UCSD-AML1 (cell line): Measurements from ENCODE around the gene OTOA.
"Not testable (repeated sequence)": the region's sequence is repeated elsewhere in the genome, so short reads cannot be mapped to it uniquely, and the experiment has no call there.

Source experiments
- DNase-seq: peaks from one replicate; lab custom pipeline; 2025; ENCODE audit not compliant: unreplicated experiment; lab: John Stamatoyannopoulos, UW

OTOA gene

DNA sequence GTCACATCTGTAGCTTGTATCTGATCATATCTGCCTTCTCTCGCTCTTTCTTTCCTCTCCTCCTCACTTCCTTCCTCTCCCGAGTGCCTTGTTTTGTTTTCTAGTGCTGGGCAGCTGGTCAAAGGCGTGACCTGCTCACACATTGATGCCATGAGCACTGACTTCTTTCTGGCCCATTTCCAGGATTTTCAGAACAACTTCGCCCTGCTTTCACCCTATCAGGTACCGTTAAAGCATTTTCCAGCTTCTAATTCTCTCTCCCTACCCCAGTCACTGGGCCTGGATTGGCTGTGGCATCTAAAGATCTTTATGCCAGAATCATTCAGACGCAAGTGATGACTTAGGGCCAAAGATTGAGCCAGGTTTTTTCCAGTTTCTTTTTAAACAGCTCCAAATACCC is 55.5 kb downstream of the OTOA start:
- no peak for DNase-seq

DNA sequence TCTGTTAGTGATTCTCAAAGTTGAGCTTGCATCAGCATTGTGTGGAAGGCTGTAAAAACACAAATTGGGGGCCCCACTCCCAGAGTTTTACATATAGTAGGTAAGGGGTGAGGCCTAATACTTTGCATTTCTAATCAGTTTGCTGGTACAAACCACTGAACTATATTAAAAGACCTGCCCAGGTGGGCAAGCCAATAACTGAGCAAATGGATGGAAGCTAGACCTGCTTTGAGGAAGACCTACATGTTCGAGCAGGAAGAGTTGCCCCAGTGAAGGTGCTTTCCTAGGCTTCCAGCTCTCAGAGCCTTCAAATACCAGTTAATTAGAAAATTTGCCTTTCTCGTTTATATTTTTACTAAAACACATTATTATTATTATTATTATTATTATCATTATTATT is 56.8 kb downstream of the OTOA start:
- no peak for DNase-seq

DNA sequence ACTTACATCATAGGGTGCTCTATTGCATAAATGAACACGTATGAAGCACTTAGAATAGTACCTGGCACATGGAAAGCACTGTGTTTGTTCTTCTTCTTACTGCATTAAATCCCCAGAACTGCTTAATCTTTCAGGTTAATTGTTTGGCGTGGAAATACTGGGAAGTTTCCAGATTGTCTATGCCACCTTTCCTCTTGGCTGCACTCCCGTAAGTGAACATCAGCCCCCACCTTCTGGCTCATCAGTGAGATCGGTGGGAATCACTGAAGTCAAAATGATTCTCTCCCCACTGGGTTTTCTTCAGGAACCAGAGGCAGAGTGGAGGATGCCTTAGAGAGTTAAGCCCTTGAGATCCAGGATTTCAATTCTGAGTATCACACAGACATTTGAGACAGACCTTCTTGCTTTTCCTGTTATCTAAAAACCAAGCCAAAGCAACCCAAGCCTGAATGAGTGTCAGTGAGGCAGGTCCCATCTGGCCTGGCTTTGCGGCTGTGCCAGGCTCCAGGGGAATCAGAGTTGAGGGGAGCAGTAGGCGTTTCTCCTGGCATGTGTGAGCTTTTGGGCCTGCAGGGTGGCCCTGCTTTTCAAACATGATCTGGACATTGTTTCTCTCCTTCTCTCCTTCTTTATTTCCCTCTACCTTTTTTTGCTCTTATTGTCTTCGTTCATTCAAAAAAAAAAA is 59.1 kb downstream of the OTOA start:
- no peak for DNase-seq

DNA sequence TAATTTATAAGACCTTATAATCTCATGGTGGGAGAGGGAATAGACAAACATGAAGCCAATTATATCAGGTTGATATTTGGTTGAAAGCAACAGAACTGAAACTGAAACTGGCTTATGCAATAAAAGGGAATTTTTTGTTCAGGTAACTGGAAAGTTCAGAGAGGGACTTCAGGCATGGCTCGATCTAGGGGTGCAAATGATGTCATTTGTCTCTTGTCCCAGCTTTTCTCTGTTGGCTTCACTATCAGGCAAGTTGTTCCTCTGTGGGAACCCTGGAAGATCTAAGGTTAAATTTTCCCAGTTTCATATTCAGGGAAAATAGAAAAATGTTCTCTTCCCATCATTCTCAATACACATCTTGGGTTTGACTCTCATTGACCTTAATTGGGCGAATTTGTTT is 59.8 kb downstream of the OTOA start:
- DNase-seq: no peak

DNA sequence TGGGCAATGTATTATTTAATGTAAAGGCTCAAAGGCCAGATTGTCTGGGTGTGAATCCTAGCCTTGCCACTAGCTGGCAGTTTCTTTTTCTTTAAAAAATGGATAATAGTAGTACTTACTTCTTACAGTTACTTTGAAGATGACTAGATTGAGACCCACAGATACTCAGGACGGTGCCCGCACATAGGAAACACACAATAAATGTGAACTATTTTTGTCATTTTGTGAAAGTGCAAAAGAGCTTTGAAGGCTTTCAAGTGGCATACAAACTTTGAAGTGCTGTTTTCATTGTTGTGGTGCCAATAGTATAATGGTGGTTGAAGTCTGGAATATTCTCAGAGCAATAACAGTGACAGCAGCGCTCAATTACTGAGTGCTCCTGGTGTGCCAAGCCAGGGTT is 63.6 kb downstream of the OTOA start:
- no peak for DNase-seq

DNA sequence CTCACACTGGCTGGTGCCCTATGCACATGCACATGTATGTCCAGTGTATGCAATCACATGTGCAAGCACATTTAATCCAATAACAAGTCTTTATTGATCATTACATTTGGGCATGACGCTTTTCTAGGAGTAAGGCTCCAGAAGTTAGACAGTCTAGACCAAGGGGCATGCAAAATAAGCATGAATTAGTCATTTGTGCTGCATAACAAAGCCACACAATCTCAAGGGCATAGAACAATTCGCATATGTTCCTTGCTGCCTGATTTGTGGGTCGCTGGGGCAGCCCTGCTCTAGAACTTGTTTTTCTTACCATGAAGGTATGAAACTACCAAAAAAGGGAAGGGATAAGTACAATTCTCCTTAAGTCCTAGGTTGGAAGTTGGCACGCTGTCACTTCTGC is 67.5 kb downstream of the OTOA start:
- DNase-seq: not testable (repeated sequence)

DNA sequence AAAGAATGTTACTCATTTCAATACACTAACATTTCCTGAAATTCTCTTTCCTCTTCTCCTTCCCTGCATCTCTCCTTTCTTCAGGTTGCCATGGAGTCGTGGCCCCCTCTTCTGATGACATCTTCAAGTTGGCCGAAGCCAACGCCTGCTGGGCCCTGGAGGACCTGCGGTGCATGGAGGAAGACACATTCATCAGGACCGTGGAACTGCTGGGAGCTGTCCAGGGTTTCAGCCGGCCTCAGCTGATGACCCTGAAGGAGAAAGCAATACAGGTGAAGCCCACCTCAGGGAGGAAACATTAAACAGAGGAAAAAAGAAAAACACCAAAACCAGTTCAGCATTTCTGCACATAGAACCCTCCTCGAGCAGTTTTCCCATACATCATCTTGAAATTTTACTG is 76.9 kb downstream of the OTOA start:
- not testable (repeated sequence) for DNase-seq

DNA sequence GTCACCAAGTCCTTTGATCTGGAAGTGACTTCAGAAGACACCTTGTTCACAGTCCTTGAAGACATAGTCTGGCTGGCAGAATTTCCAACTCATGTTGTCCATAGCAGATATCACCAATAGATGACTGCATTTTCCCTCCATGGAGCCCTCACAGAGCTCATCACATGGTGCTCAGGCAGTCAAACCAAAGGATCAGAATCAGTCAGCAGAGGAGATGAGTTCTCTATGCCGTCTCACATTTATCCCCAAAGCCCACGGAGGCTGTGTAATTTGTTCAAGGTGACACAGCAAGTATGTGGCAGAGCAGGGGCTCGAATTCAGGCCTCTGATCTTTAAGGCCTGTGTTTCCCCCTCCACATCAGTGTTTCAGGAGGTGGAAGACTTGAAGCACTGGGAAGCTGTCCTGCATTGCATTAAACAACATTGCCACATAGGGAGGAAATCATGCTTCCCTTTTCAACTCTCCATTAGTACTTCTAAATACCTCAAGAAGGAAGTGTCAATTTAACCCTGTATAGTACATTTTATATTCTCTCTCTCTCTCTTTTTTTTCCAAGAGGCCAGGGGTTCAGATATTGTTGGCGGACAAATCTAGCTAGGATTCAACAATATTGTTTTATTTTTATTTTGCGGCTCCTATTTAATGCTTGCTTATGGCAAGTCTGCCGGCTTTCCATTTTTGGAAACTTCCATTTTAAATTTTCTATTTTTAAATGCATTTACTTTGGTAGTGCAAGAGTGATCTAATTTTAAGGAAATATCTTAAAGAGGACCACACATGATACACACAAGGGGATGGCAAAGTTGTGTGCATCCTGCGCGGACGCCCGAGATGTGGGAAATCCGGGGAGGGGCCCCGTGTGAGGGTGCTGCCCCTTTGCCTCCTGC is 92.7 kb downstream of the OTOA start:
- not testable (repeated sequence) for DNase-seq

DNA sequence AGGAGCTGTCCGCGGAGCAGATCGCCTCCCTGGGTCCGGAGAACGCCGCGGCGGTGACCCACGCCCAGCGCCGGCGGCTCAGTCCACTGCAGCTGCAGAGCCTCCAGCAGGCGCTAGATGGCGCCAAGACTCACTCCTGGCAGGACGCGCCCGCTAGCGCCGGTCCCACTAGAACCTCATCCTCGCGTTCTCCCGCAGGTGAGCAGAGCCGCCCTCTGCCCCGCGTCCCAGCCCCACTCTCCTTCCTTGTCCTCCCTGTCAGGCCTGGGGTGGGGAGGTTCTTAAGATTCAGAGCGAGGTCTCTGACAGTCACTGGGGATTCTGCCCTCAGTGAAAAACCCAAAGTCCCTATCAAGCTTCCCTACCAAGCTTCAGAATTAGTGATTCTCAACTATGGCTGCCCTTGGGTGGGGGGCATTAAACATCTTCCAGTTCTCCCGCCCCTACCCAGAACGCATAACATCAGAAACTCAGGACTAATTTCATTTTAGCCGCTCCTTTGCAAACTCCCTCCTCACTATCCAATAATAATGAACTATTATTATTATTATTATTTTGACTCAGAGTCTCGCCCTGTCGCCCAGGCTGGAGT is 93.4 kb downstream of the OTOA start:
- DNase-seq: not testable (repeated sequence)

DNA sequence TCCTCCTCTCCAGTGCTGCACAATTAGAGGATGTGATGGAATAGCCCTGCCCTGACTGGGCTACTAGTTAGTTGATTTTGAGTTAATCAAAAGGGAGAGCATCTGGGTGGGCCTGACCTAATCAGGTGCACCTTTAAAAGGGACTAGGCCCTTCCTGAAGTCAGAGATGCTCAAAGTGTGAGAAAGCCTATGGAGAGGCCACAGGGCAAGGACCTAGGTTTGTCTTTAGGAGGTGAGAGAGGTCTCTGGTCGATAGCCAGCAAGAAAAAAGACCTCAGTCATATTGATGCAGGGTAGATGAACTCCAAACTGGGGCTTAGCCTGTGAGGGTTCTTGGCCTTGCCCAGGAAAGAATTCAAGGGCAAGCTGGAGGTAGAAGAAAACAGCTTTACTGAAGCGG is 104.5 kb downstream of the OTOA start:
- not testable (repeated sequence) for DNase-seq

DNA sequence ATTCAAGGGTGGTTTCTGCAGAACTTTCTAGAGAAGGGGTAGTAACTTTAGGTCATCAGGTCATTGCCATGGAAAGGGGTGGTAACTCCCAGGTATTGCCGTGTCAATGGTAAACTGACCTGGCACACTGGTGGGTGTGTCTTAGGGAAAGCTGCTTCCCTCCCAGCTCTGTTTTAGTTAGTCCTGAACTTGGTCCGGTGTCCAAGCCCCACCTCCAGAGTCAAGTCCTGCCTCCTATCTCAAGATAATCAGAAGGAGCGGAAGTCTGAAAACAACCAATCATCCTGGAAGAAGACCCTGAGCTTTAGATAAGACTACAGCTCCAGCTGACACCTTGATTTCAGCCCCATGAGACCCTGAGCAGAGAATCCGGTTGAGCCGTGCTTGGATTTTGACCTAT is 105.0 kb downstream of the OTOA start:
- DNase-seq: not testable (repeated sequence)

DNA sequence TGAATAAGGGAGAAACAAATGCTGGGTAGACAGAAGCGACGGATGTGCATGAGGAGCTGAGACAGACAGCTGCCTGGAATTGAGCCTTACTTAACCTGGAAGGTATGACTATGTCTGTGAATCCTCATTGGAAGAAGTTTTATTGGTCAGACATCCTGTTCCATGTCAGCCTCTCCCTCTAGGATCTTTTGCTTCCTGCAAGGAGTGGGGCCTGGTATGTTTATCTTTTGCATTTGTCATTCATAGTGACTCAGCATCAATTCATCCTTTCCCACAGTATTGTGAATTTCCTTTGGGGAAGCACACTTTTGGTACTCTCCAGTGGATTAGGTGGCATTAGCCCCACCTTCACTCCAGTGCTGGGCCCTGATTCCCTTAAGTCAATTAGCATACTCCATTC is 105.5 kb downstream of the OTOA start:
- not testable (repeated sequence) for DNase-seq

DNA sequence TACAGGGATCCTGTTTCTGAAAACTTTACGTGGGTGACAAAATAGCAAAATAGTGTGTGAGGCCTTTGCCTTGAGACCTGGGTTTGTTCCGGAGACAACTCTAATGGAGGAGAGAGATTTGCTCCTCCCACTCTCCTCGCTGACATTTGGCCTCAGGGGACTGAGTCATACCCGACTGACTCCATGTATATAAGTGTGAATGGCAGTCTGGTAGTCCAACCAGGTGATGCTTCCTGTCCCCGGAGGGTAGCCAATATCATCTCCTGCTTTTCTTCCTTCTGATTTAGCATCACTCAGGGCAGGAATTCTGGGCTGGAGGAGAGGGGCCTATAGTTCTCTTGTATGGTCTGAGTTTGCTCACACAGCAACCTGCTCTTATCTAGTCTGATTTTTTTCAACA is 106.8 kb downstream of the OTOA start:
- DNase-seq: not testable (repeated sequence)

DNA sequence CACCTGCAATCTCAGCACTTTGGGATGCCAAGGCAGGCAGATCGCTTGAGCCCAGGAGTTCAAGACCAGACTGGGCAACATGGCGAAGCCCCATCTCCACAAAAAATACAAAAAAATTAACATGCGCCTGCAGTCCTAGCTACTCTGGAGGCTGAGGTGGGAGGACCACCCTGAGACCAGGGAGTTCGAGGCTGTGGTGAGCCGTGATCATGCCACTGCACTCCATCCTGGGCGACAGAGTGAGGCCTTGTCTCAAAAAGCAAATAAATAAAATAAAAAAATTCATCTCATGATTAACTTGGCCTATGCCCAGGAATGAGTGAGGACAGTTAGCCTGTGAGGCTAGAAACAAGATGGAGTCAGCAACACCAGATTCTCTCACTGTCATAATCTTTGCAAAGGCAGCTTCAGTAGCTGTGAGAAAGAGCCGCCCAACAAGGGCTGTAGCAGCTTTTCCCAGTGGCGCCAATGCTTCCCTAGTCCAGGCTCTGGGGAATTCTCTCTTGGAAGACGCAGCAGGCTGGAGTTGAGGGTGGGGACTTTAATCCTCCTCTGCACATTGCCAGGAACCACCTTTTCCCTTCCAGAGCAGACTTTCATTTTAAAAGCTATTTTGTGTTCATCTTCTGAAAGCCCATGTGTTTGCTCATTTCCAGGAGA is 108.9 kb downstream of the OTOA start:
- not testable (repeated sequence) for DNase-seq

DNA sequence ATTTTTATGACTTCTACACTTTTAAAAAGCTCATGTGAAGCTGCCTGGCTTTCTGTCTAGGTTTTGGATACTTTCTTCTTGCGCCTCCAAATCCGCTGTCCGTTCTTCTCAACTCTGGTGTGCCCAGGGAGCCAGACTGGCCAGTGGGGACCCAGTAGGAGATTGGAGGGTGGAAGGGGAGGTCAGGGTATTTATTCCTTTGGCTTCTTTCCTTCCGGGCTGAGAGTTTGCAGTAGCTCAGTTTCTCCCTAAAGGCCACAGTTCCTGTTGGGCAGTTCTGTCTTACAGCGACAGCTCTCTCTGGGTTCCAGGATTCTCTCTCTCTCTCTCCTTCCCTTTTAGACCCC is 109.4 kb downstream of the OTOA start:
- not testable (repeated sequence) for DNase-seq

DNA sequence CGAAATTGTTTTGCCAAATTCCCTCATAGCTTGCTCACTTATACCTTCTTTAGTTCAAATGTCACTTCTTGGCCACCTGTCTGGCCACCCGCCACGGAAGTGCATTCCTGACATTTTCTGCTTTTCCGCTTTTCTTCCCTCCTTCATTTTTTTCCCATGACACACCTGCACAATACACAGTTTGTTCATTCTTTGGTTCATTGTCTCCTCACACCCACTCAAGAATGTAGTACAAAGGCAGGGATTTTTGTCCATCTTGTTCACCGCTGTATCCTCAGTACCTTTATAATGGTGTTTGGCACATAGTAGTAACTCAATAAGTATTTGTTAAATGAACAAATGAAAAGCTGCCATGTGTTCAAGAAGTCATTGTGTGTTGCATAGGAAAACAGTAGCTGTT is 116.8 kb downstream of the OTOA start:
- DNase-seq: not testable (repeated sequence)

DNA sequence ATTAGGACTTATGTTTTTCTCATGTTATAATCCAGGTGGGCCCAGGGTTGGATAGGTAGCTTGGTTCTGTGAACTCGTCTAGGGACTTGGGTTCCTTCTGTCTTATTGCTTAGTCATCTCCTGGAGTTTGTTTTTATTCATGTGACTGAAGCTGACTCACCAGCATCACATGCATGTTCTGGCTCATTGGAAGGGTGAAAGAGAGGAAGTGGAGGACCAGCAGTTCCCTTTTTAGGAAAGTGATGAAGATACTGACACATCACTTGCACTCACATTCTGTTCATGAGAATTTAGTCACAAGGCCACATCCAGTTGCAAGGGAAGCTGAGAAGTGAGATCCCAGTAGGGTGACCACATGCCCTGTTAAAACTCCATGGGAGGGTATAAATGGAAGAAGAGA is 126.7 kb downstream of the OTOA start:
- DNase-seq: not testable (repeated sequence)

DNA sequence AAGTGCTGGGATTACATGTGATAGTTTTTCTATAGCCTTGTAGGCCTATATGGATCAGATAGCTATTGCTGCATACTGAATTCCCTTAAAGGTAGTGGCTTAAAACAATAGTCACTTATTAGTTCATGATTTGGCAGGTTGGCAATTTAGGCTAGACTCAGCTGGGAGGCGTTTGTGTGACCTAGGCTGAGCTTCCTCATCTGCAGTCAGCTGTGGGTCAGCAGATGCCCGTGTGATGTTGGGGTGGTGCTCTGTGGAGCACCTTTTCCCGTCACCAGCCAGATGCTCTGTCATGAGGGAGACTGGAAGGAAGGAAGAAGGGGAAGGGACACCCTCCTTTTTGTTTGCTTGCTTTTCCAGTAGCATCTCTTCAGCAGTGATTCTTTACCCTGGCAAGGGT is 129.5 kb downstream of the OTOA start:
- DNase-seq: not testable (repeated sequence)

DNA sequence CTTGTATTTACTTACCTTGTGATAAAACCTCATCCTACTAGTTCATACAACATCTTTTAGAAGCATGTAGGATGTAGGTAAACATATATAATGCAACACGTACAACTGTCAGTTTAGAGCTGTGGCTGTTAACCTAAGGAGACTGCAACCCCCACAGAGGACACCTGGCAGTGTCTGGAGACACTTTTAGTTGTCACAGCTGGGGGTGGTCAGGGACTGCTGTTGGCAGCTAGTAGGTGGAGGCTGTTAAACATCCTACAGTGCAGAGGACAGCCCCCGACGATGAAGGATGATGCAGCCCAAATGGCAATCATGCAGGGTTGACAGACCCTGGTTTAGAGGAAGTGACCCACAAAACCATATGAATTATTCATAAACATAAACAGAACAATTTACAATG is 134.8 kb downstream of the OTOA start:
- not testable (repeated sequence) for DNase-seq

DNA sequence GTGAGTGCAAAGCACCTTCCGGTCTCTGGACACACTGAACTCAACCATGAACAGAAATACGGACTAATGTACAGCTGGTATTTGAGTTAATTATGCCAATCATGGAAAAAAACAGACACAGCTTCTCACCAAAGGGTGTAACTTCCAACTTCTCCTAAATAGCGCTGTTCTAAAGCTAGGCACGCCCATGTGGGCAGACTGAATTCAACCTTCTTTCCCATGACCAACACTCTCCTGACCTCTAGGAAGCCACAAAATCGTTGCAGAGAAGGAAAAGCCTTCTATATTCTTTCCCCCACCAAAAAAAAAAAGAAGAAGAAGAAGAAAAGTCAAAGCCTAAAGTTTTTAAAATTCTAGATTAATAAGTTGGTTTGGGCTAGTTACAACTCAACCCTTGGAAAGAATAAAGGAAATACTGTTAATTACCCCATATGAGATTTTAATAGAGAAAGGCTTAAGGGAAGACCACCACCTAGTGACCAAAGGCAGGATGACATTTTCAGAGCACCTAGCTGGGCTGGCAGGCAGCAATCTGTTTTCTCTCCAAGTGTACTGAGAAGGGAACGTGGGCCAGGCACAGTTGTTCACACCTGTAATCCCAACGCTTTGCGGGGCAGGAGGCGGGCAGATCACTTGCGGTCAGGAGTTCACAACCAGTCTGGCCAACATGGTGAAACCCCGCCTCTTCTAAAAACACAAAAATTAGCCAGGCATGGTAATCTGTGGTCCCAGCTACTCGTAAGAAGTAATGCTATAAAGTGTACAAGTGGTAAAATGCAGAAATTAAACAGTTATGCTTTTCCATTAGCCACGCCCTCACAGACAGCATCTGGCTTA is 138.0 kb downstream of the OTOA start:
- peak; percentile 13 for DNase-seq

DNA sequence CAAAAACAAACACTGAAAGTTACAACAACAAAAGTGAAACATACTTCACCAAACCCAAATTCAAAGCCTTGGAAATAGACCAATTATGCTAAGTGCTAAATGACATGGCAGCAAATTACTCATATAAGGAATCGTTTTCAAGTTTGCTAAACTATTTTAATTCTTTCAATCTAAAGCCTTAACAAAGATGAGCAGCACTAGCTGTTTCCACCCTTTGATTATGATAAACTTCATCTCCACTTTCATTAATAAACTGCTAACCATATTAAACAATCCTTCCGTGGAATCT is 138.6 kb downstream of the OTOA start:
- DNase-seq: not testable (repeated sequence)
